GM12801 (cell line): ENCODE results near the gene POLR2A.
"Not testable (repeated sequence)": the region's sequence is repeated elsewhere in the genome, so short reads cannot be mapped to it uniquely, and the experiment has no call there.

Experiments
- TF ChIP-seq, protein P1 (sequence below): IDR thresholded peaks from one replicate; pipeline ENCODE4 v1.5.1; 2011; ENCODE audit warnings: control low read depth; ENCODE audit not compliant: insufficient read length; ENCODE audit errors: extremely low read depth

POLR2A gene

DNA sequence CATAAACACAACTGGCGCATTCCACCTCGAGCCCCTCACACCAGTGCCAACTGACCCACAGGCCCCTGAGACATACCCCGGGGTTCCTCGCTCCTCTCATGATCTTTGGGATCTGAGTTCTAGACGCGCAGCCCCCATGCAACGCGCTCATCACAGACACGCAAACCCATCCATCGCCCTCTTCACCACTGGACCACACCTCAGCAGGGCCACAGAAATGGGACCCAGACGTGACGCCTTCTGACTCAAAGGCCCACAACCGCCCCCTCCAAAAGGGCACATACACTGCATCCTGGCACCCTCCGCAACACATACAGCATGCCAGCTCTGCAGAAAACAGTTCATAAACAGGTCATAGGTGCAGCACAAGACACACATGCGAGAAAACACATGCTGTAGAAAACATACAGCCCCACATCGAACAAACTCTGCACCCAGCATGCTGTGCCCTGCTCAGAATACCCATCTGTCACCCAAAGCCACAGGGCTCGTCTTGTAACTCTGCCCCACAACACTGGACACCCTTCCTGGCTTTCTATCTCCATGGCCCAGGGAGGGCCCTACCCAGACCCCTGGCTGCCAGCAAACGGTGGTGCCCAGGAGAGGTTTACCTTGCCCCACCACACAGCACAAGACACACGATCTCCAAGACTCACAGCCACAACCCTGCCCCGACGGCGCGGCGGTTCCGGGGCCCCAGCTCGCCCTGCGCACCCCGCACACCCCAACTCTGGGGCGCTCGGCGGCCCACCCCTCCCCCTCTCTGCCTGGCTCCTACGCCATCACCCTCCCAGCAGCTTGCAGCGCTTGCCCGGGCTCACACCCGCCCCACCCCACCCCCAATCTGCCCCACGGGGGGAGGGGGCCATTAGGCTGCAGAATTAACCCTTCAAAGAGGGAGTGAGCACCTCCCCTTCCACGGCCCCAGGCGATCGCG is 5.6 kb upstream of the POLR2A start:
- TF ChIP-seq, protein P1, sequence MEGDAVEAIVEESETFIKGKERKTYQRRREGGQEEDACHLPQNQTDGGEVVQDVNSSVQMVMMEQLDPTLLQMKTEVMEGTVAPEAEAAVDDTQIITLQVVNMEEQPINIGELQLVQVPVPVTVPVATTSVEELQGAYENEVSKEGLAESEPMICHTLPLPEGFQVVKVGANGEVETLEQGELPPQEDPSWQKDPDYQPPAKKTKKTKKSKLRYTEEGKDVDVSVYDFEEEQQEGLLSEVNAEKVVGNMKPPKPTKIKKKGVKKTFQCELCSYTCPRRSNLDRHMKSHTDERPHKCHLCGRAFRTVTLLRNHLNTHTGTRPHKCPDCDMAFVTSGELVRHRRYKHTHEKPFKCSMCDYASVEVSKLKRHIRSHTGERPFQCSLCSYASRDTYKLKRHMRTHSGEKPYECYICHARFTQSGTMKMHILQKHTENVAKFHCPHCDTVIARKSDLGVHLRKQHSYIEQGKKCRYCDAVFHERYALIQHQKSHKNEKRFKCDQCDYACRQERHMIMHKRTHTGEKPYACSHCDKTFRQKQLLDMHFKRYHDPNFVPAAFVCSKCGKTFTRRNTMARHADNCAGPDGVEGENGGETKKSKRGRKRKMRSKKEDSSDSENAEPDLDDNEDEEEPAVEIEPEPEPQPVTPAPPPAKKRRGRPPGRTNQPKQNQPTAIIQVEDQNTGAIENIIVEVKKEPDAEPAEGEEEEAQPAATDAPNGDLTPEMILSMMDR = no peak

DNA sequence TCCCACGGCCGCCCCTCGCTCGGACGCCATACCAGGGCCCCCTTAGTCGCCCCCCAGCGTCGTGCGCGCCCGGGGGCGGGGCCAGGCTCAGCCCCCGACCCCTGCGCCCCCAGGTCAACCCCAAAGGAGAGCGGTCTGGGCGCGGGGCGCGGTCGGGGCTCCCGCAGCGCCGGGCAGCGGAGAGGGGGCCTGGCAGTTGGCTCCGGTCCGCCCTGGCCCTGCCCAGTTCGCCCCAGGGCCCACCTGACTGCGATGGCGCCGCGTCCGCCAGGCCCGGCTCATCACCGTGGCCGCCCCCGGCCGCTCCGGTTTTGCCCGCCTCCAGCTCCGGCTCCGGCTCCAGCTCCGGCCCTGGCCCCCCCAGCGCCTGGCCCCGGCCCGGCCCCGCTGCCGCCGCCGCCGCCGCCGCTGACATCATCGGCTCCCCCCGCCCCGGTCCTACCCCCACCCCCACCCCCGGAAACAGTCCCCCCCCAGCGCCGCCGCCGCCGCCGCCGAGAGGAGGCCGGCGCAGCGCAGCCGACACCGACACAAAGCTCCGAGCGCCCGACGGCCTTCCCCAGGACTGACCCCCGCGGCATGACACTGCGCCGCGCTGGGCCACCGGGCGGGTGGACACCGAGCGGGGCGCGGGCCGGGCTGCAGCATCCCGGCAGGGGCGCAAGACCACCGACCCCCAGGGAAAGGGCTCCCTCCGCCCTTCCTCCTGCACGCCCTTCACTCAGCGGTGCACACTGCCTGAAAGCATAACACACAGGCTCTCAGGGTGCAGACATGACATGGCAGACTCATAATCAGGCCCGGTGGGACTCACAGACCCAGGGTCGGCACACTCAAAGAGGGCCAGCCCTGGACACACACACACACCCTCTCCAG is 4.7 kb upstream of the POLR2A start, which contains the start of gene ZBTB4:
ZBTB4 (minus strand) TSS at position 419 of the 876 bp plus-strand sequence. CDS start 12,830 bp downstream, outside the sequence.
- TF ChIP-seq, protein P1 = no peak

DNA sequence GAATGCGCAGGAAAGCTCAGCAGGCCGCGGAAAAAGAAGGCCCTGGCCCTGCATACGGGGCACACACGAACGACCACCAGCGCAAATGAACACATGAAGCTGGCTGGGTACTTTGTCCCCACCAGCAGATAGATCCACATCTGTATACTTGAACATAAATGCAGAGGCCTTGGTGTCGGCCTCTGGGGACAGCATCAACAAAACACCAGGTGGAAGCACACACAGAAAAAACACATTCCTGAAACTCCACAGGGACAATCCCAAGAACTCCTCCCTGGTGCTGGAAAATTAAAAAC is 4.1 kb upstream of the POLR2A start:
- TF ChIP-seq, protein P1 = no peak

DNA sequence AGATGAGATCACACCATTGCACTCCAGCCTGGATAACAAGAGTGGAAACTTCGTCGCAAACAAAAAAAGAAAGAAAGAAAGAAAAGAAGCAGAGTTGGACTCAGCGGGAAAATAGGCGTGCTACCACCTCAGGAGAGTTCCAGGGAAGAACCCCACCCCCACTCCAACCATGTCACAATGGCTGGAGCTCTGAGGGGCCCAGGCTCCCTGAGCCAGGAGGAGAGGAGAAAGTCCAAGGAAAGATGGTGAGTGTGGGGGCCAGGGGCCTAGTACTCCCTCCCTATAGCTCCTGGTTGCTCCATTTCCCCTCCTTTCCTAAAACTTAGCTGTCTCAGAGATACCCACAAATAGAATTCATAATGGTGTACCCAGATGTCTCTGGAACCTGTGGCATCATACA is 2.9 kb upstream of the POLR2A start, which contains the start of gene SLC35G6:
SLC35G6 (plus strand) TSS at position 172 of the 400 bp plus-strand sequence; CDS start at position 243, 71 bp downstream.
- TF ChIP-seq, protein P1 = not testable (repeated sequence)

DNA sequence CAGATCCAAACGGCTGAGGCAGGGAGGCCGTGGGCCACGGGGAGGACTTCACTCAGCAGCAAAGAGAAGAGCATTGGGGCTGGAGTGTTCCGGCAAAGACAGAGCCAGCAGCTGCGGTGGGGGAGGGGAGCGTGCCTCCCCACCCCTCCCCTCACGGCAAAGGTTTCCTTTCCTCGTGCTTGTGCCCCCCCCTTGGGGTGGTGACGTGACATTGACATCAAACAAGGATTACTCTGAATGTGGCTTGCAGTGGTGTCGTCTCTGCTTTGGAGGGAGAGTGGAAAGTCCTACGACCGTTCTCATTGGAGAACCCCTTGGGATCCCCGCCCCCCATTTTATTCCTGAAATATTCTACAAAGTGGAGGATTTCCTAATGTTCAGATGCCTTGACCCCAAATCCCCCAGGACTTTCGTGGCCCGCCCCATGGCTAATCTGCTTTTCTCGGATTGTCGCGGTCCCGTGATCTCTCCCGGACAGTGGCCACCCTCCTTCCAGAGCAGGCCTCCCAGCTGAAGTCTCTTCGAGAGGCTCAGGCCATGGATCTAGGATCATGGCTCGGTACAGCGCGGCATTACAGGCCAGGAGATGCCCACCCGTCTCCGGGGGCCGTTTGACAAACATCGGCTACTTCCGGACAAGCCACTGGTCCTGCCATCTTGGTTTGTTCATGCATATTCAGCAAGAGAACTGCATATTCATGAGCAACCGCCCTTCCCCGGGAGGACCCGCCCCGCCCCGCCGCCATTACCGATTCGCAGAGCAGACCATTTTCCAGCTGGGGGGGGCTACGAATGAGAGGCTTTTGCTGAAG is 705 bp upstream of the POLR2A start:
- TF ChIP-seq, protein P1 = no peak

DNA sequence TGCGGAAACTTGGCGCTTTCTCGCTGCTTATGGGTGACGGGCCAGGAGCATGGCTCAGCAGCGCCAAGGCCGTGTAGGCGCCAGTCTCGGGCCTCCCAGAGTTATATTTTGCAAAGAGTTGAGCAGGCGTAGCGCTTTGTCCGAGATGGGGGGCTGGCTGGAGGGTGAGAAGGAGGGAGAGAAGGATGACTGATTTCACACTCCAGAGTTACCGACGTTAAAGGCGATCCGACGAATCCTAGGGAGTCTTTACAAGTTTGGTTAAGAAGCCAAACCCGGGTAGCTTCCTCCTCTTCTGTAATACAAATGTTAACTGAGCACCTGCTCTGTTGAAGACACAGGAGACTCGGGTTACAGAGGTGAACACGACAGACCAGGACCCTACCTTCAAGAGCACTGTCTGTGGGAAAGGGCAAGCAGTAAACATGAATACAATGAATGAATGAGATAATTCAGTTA is 782 bp downstream of the POLR2A start:
- TF ChIP-seq, protein P1 = no peak
